HG03280 (cell line): ENCODE results near the gene LMNB1.
"Not testable (repeated sequence)": the region's sequence is repeated elsewhere in the genome, so short reads cannot be mapped to it uniquely, and the experiment has no call there.

Experiments
- ATAC-seq: cut with Tn5 transposase; IDR thresholded peaks from one replicate; pipeline ENCODE4 v1.9.1; 2021; ENCODE audit warnings: mild to moderate bottlenecking, moderate library complexity; ENCODE audit not compliant: unreplicated experiment

LMNB1 gene

GRCh38 chr5:126853541-126854307, 76.8 kb downstream of the LMNB1 start:
- ATAC-seq = not testable (repeated sequence)

GRCh38 chr5:126854526-126855110, 77.7 kb downstream of the LMNB1 start:
- ATAC-seq = no peak

GRCh38 chr5:126855266-126855665, 78.3 kb downstream of the LMNB1 start:
- ATAC-seq = no peak

- no peak for ATAC-seq
Measured at GRCh38 chr5:126857472-126858410, 80.8 kb downstream of the LMNB1 start.

- no peak for ATAC-seq
Measured at GRCh38 chr5:126858441-126858840, 81.5 kb downstream of the LMNB1 start.

- ATAC-seq = no peak
Measured at GRCh38 chr5:126863402-126863801, 86.5 kb downstream of the LMNB1 start.

GRCh38 chr5:126864042-126864688, 87.2 kb downstream of the LMNB1 start:
- no peak for ATAC-seq

GRCh38 chr5:126865299-126865698, 88.4 kb downstream of the LMNB1 start:
- no peak for ATAC-seq

GRCh38 chr5:126866851-126867636, 90.1 kb downstream of the LMNB1 start:
- no peak for ATAC-seq

- ATAC-seq = no peak
Measured at GRCh38 chr5:126868338-126869004, 91.5 kb downstream of the LMNB1 start.

- no peak for ATAC-seq
Measured at GRCh38 chr5:126869005-126869451, 92.1 kb downstream of the LMNB1 start.

GRCh38 chr5:126871441-126871840, 94.5 kb downstream of the LMNB1 start:
- ATAC-seq = no peak

- ATAC-seq = no peak
Measured at GRCh38 chr5:126872561-126873354, 95.8 kb downstream of the LMNB1 start.

- no peak for ATAC-seq
Measured at GRCh38 chr5:126875303-126875785, 98.4 kb downstream of the LMNB1 start.

- ATAC-seq = no peak
Measured at GRCh38 chr5:126877602-126878001, 100.7 kb downstream of the LMNB1 start.

GRCh38 chr5:126878085-126878484, 101.1 kb downstream of the LMNB1 start:
- no peak for ATAC-seq

- ATAC-seq = no peak
Measured at GRCh38 chr5:126878634-126879033, 101.7 kb downstream of the LMNB1 start.

GRCh38 chr5:126881821-126882600, 105.1 kb downstream of the LMNB1 start:
- ATAC-seq = no peak
